EL (cell line): ENCODE measurements around the gene NOD1.
"Not testable (repeated sequence)": the region's sequence is repeated elsewhere in the genome, so short reads cannot be mapped to it uniquely, and the experiment has no call there.

ENCODE experiments used
- DNase-seq: peaks from one replicate; pipeline ENCODE4 v3.0.0-alpha.2; 2016

Gene NOD1

DNA sequence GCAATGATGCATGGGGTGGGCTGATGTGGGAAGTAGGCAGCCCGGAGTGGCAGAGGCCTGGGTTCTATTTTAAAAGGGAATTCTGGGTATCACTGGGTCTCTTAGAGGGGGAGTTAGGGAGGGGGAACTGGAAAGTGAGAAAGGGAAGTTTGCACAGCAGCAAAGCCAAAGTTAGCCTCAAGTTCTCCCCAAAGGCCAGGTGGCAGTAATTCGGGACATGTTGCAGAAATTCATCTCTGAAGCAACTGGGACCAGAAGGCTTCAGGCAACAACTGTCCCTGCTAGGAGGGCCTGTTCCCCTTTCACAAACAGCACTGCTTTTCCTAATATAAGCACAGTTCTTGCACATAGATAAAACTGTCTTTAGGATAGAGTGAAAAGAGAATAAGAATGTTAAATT is 67.4 kb downstream of the NOD1 start:
- DNase-seq: no peak

DNA sequence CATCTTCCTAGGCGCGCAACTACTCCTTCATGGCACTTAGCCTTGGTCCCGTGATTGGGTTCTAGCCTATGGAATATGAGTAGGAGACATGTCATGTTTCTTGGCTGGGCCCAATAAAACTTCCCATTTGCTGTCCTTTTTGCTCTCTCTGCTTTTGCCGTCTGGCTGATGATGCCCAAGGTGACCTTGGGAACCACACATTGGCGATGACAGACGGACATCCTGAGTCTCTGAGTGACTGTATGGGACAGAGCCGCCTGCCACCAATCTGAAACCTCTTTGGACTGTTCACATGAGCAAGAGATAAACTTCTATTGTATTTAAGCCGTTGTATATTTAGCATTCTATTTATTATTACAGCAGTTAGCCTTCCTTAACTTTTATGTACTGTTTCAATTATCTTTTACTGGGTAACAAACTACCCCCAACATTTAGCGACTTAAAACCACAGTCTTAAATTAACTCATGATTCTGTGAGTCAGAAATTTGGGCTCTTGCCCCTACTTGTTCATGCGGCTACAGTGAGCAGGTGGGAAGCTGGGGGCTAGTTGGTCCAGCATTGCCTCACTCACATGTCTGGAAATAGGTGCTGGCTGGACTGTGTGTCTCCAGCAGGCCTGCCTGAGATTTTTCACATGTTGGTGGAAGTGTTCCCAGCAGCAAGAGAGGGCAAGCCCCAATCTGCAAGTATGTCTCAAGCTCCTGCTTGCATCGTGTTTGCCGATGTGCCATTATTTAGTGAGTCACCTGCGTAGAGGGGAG is 71.7 kb downstream of the NOD1 start:
- no peak for DNase-seq

DNA sequence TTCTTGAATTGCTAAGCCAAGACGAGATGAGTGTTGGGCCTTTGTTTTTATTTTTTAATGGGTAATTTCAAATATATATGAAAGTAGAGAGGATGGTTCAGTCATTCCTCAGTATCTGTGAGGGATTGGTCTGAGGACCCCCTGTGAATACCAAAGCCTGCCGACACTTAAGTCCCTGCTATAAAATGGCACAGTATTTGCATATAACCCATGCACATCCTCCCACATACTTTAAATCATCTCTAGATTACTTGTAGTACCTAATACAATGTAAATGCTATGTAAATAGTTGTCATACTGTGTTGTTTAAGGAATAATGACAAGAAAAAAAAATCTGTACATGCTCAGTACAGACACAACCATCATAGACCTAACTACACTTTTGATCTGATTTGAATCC is 73.4 kb downstream of the NOD1 start:
- no peak for DNase-seq

DNA sequence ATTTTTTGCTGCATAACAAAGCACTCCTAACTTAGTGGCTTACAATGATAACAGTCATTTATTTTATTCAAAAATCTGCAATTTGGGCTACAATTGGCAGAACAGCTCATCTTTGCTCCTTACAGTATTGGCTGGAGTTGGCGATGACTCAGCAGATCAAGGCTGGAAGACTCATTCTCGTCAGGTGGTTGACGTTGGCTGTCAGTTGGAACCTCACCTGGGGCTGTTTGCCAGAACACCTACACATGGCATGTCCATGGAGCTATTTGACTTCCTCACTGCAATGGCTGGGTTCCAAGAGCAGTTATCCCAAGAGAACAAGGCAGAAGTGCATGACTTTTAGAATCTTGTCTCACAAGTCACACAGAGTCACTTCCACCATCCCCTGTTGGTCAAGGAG is 75.1 kb downstream of the NOD1 start:
- DNase-seq: no peak

DNA sequence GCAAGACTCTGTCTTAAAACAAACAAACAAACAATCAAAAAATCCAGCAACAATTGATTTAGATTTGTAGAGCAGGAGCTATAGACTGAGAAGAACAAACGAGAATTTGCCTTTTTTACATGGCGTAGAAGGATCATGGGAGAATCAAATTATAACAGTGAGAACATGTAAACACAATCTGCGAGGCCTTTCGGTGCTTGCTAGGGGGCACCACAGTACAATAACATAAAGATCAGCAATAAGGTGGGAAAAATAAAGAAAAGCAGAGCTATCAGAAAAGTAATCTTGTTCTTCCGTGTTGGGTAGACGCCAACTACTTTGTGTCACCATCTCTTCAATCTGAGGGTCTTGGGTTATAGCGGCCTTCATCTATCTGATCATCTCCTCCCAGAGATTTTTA is 82.2 kb downstream of the NOD1 start:
- DNase-seq: no peak

DNA sequence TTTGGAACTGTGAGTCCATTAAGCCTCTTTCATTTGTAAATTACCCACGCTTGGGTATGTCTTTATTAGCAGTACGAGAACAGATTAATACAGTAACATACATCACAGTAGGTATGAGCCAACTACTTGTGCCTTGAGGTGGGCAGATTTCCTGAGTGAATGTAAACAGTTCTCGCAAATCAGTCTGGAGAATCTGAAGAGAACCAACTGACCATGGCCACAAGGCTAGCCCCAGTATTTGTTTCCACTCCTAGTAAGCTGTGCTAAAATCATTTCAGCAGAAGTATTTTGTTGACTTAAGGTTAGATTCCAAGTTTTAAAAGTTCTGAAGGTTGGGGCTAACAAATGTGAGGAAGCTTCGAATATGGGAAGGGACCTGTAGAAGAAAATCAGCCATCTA is 82.9 kb downstream of the NOD1 start:
- DNase-seq: no peak

DNA sequence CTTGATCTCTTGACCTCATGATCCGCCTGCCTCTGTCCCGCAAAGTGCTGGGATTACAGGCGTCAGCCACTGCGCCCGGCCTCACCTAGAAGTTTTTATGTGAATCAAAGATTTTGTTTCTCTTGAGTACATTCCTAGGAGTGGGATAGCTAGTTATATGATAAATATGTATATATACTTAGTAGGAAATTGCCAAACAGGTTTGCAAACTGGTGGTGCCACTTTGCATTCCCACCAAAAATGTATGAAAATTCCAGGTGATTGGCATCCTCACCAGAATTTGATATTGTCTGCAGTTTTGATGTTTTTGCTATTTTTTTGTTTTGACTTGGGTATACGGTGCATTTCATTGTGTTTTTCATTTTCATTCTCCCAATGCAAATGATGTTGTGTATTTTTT is 86.8 kb downstream of the NOD1 start:
- no peak for DNase-seq

DNA sequence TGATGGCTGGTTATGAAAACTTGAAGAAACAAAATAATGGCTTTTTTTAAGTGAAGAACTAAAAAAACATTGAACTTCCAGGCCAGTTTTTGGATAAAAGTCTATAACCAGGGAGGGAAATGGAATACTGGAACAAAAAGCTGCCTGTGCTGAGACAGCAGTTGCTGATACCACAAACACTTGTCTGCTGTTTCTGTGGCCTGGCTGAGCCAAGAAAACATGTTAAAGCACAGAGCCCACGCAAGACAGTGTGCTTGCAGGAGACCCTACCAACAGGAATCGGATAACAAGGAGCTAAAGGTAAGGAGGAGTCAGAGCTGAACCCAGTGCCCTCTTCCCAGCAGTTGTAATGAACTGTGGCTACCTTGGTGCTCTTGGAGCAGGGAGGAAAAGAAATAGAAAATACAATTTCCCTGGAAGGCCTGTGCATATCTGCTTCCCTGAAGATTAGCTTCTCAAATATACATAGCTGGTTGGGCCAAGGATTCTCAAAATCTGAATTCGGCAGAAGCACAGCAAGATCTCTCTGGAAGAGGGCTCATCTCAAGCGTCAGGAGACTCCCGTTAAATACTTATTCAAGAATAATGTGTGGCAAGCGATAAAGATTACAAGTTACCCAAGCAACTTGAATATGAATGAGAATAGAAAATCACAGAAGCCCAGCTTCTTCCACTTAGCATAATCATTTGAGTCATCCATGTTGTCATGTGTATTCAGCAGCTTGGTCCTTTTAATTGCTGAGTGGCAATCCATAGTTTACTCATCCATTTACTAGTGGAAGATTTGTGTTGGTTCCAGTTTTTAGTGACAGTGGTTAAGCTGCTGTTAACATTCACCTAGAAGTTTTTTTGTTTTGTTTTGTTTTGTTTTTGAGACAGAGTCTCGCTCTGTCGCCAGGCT is 87.6 kb downstream of the NOD1 start:
- no peak for DNase-seq

DNA sequence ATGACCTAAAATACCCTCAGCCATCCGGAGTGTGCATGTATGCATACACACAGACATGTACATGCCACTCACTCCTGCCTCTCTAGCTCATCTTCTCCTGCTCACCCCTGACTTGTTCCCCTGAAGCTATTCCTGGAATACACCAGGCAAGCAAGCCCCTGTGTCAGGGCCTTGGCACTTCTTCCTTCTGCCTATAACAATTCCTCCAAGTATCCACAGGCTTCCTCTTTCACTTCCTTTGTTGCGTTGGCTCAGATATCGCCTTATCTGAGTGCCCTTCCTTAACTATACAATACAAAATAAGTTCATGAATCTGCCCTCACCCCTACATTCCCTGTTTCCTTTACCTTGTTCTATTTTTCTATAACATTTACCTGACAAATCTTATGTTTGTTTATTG is 88.8 kb downstream of the NOD1 start:
- no peak for DNase-seq

DNA sequence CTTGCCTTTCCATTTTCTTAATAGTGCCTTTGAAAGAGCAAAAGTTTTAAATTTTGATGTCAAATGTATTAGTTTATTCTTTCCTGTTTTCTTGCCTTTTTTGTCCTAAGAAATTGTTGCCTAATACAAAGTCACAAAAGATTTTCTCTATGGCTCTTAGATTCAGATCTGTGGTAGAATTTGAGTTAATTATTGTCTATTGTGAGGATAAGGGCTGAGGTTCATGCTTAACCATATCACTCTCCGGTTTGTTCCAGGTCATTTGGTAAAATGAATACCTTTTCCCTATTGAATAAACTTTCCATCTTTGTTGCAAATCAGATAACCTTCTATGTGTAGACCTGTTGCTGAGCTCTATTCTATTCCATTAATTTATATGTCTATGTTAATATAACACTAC is 96.0 kb downstream of the NOD1 start:
- no peak for DNase-seq

DNA sequence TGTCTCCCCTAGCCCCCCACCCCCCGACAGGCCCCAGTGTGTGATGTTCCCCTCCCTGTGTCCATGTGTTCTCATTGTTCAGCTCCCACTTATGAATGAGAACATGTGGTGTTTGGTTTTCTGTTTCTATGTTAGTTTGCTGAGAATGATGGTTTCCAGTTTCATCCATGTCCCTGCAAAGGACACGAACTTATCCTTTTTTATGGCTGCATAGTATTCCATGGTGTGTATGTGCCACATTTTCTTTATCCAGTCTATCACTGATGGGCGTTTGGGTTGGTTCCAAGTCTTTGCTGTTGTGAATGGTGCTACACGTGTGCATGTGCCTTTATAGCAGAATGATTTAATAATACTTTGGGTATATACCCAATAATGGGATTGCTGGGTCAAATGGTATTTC is 97.8 kb downstream of the NOD1 start:
- not testable (repeated sequence) for DNase-seq

DNA sequence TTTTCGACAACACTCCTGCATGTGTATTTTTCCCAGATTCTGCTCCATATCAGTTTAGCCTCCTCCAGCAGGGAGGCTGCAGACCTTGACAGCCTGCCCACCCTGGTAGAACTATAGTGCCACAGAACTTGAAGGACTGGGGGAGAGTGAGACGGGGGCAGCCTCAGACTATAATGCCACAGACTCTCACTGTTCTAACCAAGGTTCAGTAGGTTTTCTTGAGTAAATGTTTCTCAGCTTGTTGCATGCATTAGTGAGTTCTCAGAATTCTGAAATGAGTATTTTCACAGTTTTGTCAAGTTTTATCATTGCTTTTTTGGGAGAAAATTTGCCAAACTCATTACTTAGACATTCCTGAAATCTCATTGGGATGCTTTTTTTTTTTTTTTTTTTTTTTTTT is 98.3 kb downstream of the NOD1 start:
- DNase-seq: no peak

DNA sequence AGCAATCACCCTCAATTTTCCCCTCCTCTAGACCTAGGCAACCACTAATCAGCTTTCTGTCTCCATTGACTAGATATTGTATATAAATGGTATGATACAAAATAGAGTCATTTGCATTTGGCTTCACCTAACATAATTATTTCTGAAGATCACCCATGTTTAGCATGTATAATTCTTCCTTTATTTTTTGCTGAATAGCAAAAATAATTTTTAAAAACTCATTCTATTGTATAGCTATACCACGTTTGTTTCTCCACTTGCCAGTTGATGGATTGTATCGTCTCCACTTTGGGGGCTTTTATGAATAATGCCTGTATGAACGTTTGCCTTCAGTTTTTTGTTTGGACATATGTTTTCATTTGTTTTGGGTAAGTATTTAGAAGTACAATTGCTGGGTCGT is 98.8 kb downstream of the NOD1 start:
- no peak for DNase-seq

DNA sequence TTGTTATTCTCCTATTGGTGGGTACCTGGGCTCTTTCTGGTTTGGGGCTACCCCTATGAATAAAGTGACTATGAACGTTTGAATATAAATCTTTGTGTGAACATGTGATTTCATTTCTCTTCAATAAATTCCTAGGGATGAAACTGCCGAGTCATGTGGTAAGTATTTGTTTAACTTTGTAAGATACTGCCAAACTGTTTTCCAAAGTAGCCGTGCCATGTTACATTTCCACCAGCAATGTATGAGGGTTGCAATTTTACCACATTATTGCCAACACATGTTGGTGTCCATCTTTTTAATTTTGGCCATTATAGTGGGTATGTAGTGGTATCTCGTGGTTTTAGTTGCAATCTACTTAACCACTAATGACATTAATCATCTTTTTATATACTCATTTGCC is 99.5 kb downstream of the NOD1 start:
- no peak for DNase-seq

DNA sequence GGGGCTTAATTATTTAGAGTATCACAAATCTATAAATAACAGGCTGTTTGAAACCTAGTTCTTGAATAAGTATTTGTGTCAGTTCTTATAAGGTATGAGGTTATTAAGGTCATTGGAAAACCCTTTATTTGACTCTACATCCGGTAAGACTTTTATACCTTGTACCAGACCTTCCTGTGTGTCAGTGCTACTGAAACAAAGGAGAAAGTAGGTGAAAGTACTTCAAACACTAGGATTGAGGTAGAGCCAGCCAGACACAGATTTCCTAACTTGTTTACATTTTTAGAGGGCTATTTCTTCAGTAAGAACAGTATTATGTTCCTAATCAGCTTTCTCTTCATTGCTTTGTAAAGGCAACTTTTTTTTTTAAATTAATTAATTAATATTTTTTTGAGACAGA is 100.3 kb downstream of the NOD1 start:
- no peak for DNase-seq
